Neuron (in vitro differentiated cells): Measurements from ENCODE around the gene ITGB5.
A peak's percentile ranks its signal among the peaks of the same experiment; 100 is the strongest.
"Not testable (repeated sequence)": the region's sequence is repeated elsewhere in the genome, so short reads cannot be mapped to it uniquely, and the experiment has no call there.

Experiments
- H2AFZ ChIP-seq: one replicate; pipeline ENCODE4 v1.6.1; 2013; ENCODE audit warnings: low read depth, mild to moderate bottlenecking, inconsistent platforms, low read length, moderate library complexity
- H3K27me3 ChIP-seq: one replicate; pipeline ENCODE4 v1.6.1; 2013; ENCODE audit warnings: low read length; ENCODE audit not compliant: insufficient read depth
- H3K36me3 ChIP-seq: one replicate; pipeline ENCODE4 v1.6.1; 2013; ENCODE audit warnings: low read length; ENCODE audit not compliant: insufficient read depth
- H3K4me1 ChIP-seq: one replicate; pipeline ENCODE4 v1.6.1; 2013; ENCODE audit warnings: low read length; ENCODE audit not compliant: insufficient read depth
- H3K4me3 ChIP-seq: 2 replicates; pipeline ENCODE4 v1.5.1; 2013; ENCODE audit warnings: mild to moderate bottlenecking, low read length, moderate library complexity
- H3K9me3 ChIP-seq: one replicate; pipeline ENCODE4 v1.6.1; 2013; ENCODE audit warnings: low read length

Gene ITGB5

GRCh38 chr3:124758851-124759635 lies 128.1 kb downstream of the ITGB5 start:
- Histone ChIP-seq H3K4me1 (no peaks in the 10 kb centered on the region), H2AFZ (no peak overlapping the region), H3K4me3 (no peak overlapping the region)

GRCh38 chr3:124757926-124758325 lies 129.2 kb downstream of the ITGB5 start:
- not testable (repeated sequence) for H3K4me3 ChIP-seq, H3K27me3 ChIP-seq, H2AFZ ChIP-seq, H3K36me3 ChIP-seq, H3K4me1 ChIP-seq, H3K9me3 ChIP-seq

More at GRCh38 chr3:124758851-124759635, 128.1 kb downstream of the ITGB5 start:
- Histone ChIP-seq H3K9me3 (no peaks in the 10 kb centered on the region), H3K36me3 (no peaks in the 10 kb centered on the region), H3K27me3 (no peaks in the 10 kb centered on the region)

- Histone ChIP-seq H3K9me3 (no peaks in the 10 kb centered on the region), H3K36me3 (peaks cover 7% of the 10 kb centered on the region), H3K4me1 (no peaks in the 10 kb centered on the region), H2AFZ (no peak overlapping the region), H3K4me3 (no peak overlapping the region), H3K27me3 (no peaks in the 10 kb centered on the region)
Measured at GRCh38 chr3:124752051-124752450, 135.1 kb downstream of the ITGB5 start.

GRCh38 chr3:124751501-124751900 lies 135.7 kb downstream of the ITGB5 start:
- H3K9me3 ChIP-seq, result no peaks in the 10 kb centered on the region
- peaks cover 13% of the 10 kb centered on the region for H3K36me3 ChIP-seq
- H2AFZ ChIP-seq, result no peak overlapping the region
- H3K4me3 ChIP-seq, result no peak overlapping the region
- no peaks in the 10 kb centered on the region for H3K4me1 ChIP-seq
- no peaks in the 10 kb centered on the region for H3K27me3 ChIP-seq

- H3K27me3 ChIP-seq, H3K4me1 ChIP-seq, H3K4me3 ChIP-seq, H3K9me3 ChIP-seq, H2AFZ ChIP-seq: not testable (repeated sequence)
- peaks cover 26% of the 10 kb centered on the region for H3K36me3 ChIP-seq
Measured at GRCh38 chr3:124749877-124750276, 137.3 kb downstream of the ITGB5 start.

- Histone ChIP-seq H2AFZ (no peak overlapping the region), H3K27me3 (no peaks in the 10 kb centered on the region), H3K4me1 (no peaks in the 10 kb centered on the region), H3K9me3 (no peaks in the 10 kb centered on the region), H3K4me3 (no peak overlapping the region), H3K36me3 (peaks cover 38% of the 10 kb centered on the region)
Measured at GRCh38 chr3:124748560-124749198, 138.5 kb downstream of the ITGB5 start.

- Histone ChIP-seq H3K27me3 (no peaks in the 10 kb centered on the region), H3K4me1 (no peaks in the 10 kb centered on the region), H2AFZ (no peak overlapping the region), H3K36me3 (peaks cover 45% of the 10 kb centered on the region), H3K4me3 (no peak overlapping the region), H3K9me3 (no peaks in the 10 kb centered on the region)
Measured at GRCh38 chr3:124747111-124747981, 139.8 kb downstream of the ITGB5 start.

GRCh38 chr3:124745756-124746155 lies 141.4 kb downstream of the ITGB5 start:
- Histone ChIP-seq H3K4me3 (no peak overlapping the region), H3K36me3 (peaks cover 60% of the 10 kb centered on the region), H2AFZ (no peak overlapping the region), H3K4me1 (no peaks in the 10 kb centered on the region), H3K9me3 (no peaks in the 10 kb centered on the region), H3K27me3 (no peaks in the 10 kb centered on the region)

- Histone ChIP-seq H3K27me3 (no peaks in the 10 kb centered on the region), H3K4me1 (no peaks in the 10 kb centered on the region), H3K36me3 (peaks cover 83% of the 10 kb centered on the region), H2AFZ (no peak overlapping the region), H3K9me3 (no peaks in the 10 kb centered on the region), H3K4me3 (no peak overlapping the region)
Measured at GRCh38 chr3:124741027-124741426, 146.1 kb downstream of the ITGB5 start.

- H3K4me3 ChIP-seq, result peak overlapping the region; percentile 59
- no peaks in the 10 kb centered on the region for H3K27me3 ChIP-seq
- no peaks in the 10 kb centered on the region for H3K9me3 ChIP-seq
- H2AFZ ChIP-seq, result no peak overlapping the region
- peaks cover 14% of the 10 kb centered on the region for H3K4me1 ChIP-seq
- H3K36me3 ChIP-seq, result peaks cover 19% of the 10 kb centered on the region
Measured at GRCh38 chr3:124731760-124732159, 155.4 kb downstream of the ITGB5 start.

GRCh38 chr3:124730941-124731297 lies 156.2 kb downstream of the ITGB5 start:
- peak overlapping the region; percentile 51 for H2AFZ ChIP-seq
- no peaks in the 10 kb centered on the region for H3K9me3 ChIP-seq
- no peaks in the 10 kb centered on the region for H3K27me3 ChIP-seq
- peaks cover 14% of the 10 kb centered on the region for H3K4me1 ChIP-seq
- H3K36me3 ChIP-seq, result peaks cover 14% of the 10 kb centered on the region
- H3K4me3 ChIP-seq, result peak overlapping the region; percentile 59

- Histone ChIP-seq H2AFZ (peak within 1 kb of the TSS; percentile 51), H3K36me3 (peaks cover 9% of the 10 kb centered on the region), H3K4me1 (peaks cover 14% of the 10 kb centered on the region), H3K9me3 (no peaks in the 10 kb centered on the region), H3K27me3 (no peaks in the 10 kb centered on the region), H3K4me3 (peak within 1 kb of the TSS; percentile 59)
Measured at GRCh38 chr3:124730129-124730940, 156.8 kb downstream of the ITGB5 start, which contains the start of gene UMPS. TSS of gene UMPS (plus strand) at chr3:124730452. CDS start at chr3:124730472, 20 bp downstream.
